HG02870 (cell line): ENCODE data around the gene CDHR2.
"Not testable (repeated sequence)": the region's sequence is repeated elsewhere in the genome, so short reads cannot be mapped to it uniquely, and the experiment has no call there.

Source experiments
- ATAC-seq: cut with Tn5 transposase; IDR thresholded peaks from one replicate; pipeline ENCODE4 v1.9.1; 2021; ENCODE audit warnings: mild to moderate bottlenecking, moderate library complexity; ENCODE audit not compliant: unreplicated experiment

CDHR2 gene

GRCh38 chr5:176541338-176542134, 7.6 kb upstream of the CDHR2 start:
- ATAC-seq = no peak

GRCh38 chr5:176542135-176542595, 7.0 kb upstream of the CDHR2 start:
- no peak for ATAC-seq

GRCh38 chr5:176542596-176543427, 6.3 kb upstream of the CDHR2 start:
- ATAC-seq = peak; percentile 39

- peak; percentile 80 for ATAC-seq
Observed at GRCh38 chr5:176543428-176544182, 5.5 kb upstream of the CDHR2 start.

- no peak for ATAC-seq
Observed at GRCh38 chr5:176545388-176545736, 3.8 kb upstream of the CDHR2 start.

DNA sequence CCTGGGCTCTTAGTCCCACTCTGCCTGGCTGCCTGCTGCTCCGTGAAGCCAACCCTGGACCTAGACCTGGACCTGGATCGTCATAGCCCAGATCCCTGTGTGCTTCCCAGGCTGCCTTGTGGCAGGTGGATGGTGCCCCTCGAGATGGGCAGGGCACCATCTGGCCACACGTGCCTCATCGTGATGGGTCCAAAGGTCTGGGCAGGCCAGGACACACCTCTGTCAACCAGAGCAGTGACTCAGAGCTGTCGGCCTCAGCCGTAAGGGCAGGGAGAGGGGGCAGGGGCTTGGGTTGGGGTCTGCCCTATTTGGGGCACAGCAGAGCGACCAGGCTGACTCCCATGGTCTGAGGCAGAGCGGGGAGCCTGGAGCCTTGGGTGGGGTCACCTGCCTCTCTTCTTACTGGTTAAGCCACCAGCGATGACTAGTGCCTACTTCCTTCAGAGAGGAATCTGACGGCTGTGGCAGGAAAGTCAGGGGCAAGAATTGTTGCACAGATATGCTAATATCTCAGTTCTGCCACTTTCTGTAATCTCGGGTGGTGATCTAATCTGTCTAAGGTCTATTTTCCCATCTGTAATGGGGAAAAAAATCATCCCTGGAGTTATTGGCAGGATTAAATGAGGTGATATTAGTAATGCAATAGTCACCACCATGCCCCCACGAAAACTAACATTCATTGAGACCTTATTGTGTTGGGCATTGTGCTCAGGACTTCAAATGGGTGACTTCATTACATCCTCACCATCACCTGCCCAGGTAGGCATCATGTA, 3.2 kb upstream of the CDHR2 start:
- ATAC-seq = no peak

- ATAC-seq = no peak
Observed at GRCh38 chr5:176547802-176548201, 1.3 kb upstream of the CDHR2 start.

DNA sequence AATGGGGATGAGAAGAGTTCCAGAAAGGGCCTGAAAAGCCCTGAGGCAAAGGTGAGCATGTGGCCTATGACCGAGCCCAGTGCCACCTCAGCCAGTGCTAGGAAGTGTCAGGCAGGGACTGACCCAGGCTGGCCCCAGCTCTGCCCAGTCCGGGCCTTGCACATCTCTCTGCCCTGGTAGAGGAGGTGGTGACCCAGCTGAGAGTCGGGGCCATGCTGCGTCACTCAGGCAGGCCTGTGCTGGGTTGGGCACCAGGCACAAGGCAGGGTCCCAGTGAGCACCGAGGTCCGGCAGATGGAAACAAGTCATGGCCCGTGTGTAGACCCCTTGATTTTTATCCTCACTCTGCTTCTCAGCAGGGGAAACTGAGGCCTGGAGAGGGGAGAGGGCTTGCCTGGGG, 729 bp downstream of the CDHR2 start:
- no peak for ATAC-seq

- ATAC-seq = no peak
Observed at GRCh38 chr5:176550275-176550831, 1.2 kb downstream of the CDHR2 start.

- not testable (repeated sequence) for ATAC-seq
Observed at GRCh38 chr5:176550937-176551336, 1.8 kb downstream of the CDHR2 start.

GRCh38 chr5:176552332-176552869, 3.3 kb downstream of the CDHR2 start:
- no peak for ATAC-seq

DNA sequence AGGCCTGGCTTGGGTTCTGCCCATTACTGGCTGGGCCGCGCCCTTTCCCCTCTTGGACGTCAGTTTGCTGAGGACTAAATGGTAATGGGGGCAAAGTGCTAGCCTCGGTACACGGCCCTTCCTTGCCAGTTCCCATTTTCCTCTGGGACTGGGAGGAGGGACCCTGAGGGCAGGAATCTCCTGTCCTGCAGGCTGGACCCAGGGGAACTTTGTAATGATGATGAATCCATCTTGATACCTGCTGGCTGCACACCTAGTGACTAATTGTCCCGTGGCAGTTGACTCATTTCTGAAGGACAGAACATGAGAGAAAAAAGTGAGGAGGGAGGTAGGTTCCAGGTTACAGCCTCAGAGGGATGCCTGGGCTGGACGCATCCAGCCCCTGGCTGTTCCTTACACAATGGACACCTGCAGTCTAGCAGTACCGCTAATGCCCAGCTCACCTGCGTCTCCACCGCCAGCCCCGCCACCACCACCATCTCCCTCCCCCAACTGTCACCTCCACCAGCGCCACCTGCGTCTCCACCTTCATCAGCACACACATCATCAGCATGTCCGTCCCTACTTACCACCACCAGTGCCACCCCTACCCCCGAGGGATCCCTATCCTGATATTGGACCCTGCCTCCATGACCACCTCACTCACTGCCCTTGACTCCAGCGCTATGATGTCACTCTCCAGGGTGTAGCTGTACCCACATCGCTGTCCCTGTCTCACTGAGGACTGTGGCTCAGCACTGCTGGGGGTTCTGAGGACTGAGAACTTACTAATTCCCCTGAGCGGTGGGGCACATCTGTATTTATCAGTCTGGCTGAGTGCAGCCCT, 4.3 kb downstream of the CDHR2 start:
- ATAC-seq = no peak

GRCh38 chr5:176557846-176558245, 8.7 kb downstream of the CDHR2 start:
- ATAC-seq = no peak

GRCh38 chr5:176559683-176560082, 10.5 kb downstream of the CDHR2 start:
- no peak for ATAC-seq

DNA sequence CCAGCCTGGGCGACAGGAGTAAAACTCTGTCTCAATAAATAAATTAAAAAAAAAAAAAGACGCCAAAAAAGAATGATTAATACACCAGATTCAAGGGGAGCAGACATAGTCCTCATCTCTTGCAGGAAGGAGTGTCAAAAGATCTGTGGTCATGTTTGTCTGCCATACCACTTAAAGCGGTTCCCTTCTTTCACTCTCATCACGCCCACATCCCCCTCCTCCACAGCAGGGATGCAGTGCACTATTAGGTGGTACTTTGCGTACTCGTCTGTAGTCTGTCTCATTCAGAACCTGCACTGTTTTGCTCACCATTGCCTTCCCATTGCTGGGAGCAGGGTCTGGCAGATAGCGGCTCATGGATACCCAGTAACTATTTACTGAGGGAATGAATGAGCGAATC, 11.2 kb downstream of the CDHR2 start:
- no peak for ATAC-seq

DNA sequence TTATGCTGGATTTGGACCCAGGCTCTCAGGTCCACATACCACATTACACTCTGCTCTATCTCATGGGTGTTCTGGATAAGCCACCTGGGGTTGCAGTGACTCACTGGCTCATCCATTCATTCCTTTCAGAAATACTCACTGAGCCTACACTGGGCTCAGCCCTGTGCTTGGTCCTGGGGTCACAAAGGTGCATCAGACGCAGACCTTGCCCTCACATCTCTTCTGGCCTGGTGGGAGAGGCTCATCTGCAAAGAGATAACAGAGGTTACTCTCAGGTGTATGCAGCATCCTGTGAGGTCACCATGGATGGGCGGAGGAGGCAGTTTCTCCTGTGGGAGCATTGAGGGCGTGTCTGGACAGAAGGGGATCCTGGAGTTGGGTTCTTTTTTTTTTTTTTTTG, 12.1 kb downstream of the CDHR2 start:
- ATAC-seq = no peak

GRCh38 chr5:176562189-176562588, 13.0 kb downstream of the CDHR2 start:
- no peak for ATAC-seq

GRCh38 chr5:176564002-176564401, 14.9 kb downstream of the CDHR2 start:
- ATAC-seq = no peak

- ATAC-seq = no peak
Observed at GRCh38 chr5:176565760-176566288, 16.7 kb downstream of the CDHR2 start.
